HepG2 (cell line): ENCODE measurements around the gene MXRA8. TPM values are rescaled to one million over a fixed set of nuclear protein-coding genes. Genes with fewer than 3 reads are reported as not detected.

ENCODE experiments used
- ATAC-seq: fragments of 200-7000 bp; cut with Tn5 transposase; 3 replicates; pipeline ENCODE4 v1.9.1; 2020; ENCODE audit warnings: mild to moderate bottlenecking, moderate library complexity
- BruUV-seq: library from RNA; stranded (reverse); fragments of 400-500 nt; replicated peaks from 2 replicates; lab custom pipeline; 2021; lab: Mats Ljungman, UMichigan
- CTCF ChIA-PET: fragments of 300-600 bp; formaldehyde crosslinking; extraction: SDS; loops from one replicate; lab custom pipeline; 2021; ENCODE audit warnings: low total read pairs, inconsistent platforms, low intra/inter-chr PET ratio; lab: Yijun Ruan, JAX
- POLR2A ChIA-PET: fragments of 350-600 bp; sonication (Branson Sonifier 250); formaldehyde crosslinking; loops from one replicate; lab custom pipeline; 2020; ENCODE audit warnings: antibody characterized with exemption, inconsistent platforms; lab: Yijun Ruan, JAX
- DNase-seq: peaks from one replicate; pipeline ENCODE4 v3.0.0-alpha.2; 2015; ENCODE audit warnings: low spot score
- FAIRE-seq: peaks from 3 replicates; lab custom pipeline; 2011; peaks lifted over from hg19 to GRCh38; lab: Jason Lieb, UNC
- H2AFZ ChIP-seq: one replicate; pipeline ENCODE4 v1.6.1; 2011; ENCODE audit warnings: low read length, inconsistent platforms
- H3K27ac ChIP-seq: fragments of 300-600 bp; 3 replicates; pipeline ENCODE4 v1.8.0; 2011; ENCODE audit warnings: mixed run types, mild to moderate bottlenecking, mixed read lengths, low read length, inconsistent platforms; ENCODE audit not compliant: insufficient read depth; ENCODE audit errors: extremely low read length
- H3K27me3 ChIP-seq, 2 experiments: fragments of 200-600 bp in 1 of 2; 2 replicates in 1 of 2; 3 replicates in 1 of 2; pipeline versions ENCODE4 v1.6.0 to v1.8.0; 2011; ENCODE audit warnings: low read length in 2 of 2, mild to moderate bottlenecking in 2 of 2, moderate library complexity in 2 of 2, inconsistent platforms in 1 of 2; ENCODE audit not compliant: insufficient read depth in 2 of 2, control insufficient read depth in 1 of 2
- H3K36me3 ChIP-seq, 2 experiments: fragments of 200-600 bp in 1 of 2; replicated peaks in 1 of 2; 2 replicates in 1 of 2; 3 replicates in 1 of 2; pipeline versions ENCODE4 v1.5.1 to v1.8.0; 2011; ENCODE audit warnings: low read length in 2 of 2, inconsistent platforms in 1 of 2; ENCODE audit not compliant: insufficient read depth in 2 of 2, control insufficient read depth in 1 of 2
- H3K4me1 ChIP-seq: 2 replicates; pipeline ENCODE4 v1.5.1; 2012; ENCODE audit warnings: low read length, inconsistent platforms; ENCODE audit not compliant: insufficient read depth
- H3K4me2 ChIP-seq: 2 replicates; pipeline ENCODE4 v1.6.0; 2011; ENCODE audit warnings: low read depth, low read length, inconsistent platforms
- H3K4me3 ChIP-seq, 3 experiments: fragments of 200-600 bp in 1 of 3; sonication (generic), shearing (Covaris generic) in 1 of 3; replicated peaks in 1 of 3; 2 replicates each; pipeline ENCODE4 v1.5.1; 2011 to 2016; ENCODE audit warnings: low read length in 3 of 3, inconsistent platforms in 2 of 3, low read depth in 2 of 3, mild to moderate bottlenecking in 2 of 3, control low read depth in 1 of 3, mixed read lengths in 1 of 3; ENCODE audit not compliant: insufficient read depth in 1 of 3
- H3K79me2 ChIP-seq: one replicate; pipeline ENCODE4 v1.6.1; 2011; ENCODE audit warnings: low read length, inconsistent platforms; ENCODE audit not compliant: insufficient read depth
- H3K9ac ChIP-seq: 2 replicates; pipeline ENCODE4 v1.6.0; 2011; ENCODE audit warnings: mild to moderate bottlenecking, low read depth, low read length, inconsistent platforms; ENCODE audit not compliant: insufficient read depth
- H3K9me3 ChIP-seq: 2 replicates; pipeline ENCODE4 v1.5.1; 2012; ENCODE audit warnings: mild to moderate bottlenecking, low read length
- H4K20me1 ChIP-seq: 2 replicates; pipeline ENCODE4 v1.6.0; 2011; ENCODE audit warnings: inconsistent platforms, mild to moderate bottlenecking, low read length, moderate library complexity; ENCODE audit not compliant: insufficient read depth
- KLF12 ChIP-seq: sonication (generic); formaldehyde crosslinking; IDR thresholded peaks from 2 replicates; pipeline ENCODE4 v1.4.0; 2020; ENCODE audit warnings: missing genetic modification reagents, borderline replicate concordance
- MTF1 ChIP-seq: sonication (generic); formaldehyde crosslinking; IDR thresholded peaks from 2 replicates; pipeline ENCODE4 v1.5.0; 2020; ENCODE audit warnings: missing genetic modification reagents
- NR2F2 ChIP-seq: IDR thresholded peaks from 2 replicates; pipeline ENCODE4 v1.6.1; 2012; ENCODE audit warnings: low read depth, inconsistent platforms, borderline replicate concordance
- RBFOX2 ChIP-seq: fragments of 200-400 bp; formaldehyde crosslinking; IDR thresholded peaks from 2 replicates; pipeline ENCODE4 v1.6.1; 2017; ENCODE audit warnings: low read depth, mild to moderate bottlenecking, low read length
- ZBTB10 ChIP-seq: sonication (generic); formaldehyde crosslinking; IDR thresholded peaks from 2 replicates; pipeline ENCODE4 v1.4.0; 2020; ENCODE audit warnings: missing genetic modification reagents, borderline replicate concordance
- ZNF143 ChIP-seq: sonication (generic); formaldehyde crosslinking; IDR thresholded peaks from 2 replicates; pipeline ENCODE4 v1.4.0; 2020; ENCODE audit warnings: missing genetic modification reagents
- ZNF160 ChIP-seq: sonication (generic); formaldehyde crosslinking; IDR thresholded peaks from 2 replicates; pipeline ENCODE4 v1.8.0; 2022; ENCODE audit warnings: mild to moderate bottlenecking, inconsistent platforms, missing genetic modification reagents
- ZNF180 ChIP-seq: sonication (generic); formaldehyde crosslinking; IDR thresholded peaks from 2 replicates; pipeline ENCODE4 v1.4.0; 2020; ENCODE audit warnings: low read depth, missing genetic modification reagents, borderline replicate concordance
- ZNF263 ChIP-seq: sonication (generic); formaldehyde crosslinking; IDR thresholded peaks from 2 replicates; pipeline ENCODE4 v1.4.0; 2020; ENCODE audit warnings: missing genetic modification reagents
- ZNF33A ChIP-seq: sonication (generic); formaldehyde crosslinking; IDR thresholded peaks from 2 replicates; pipeline ENCODE4 v1.5.1; 2020; ENCODE audit warnings: missing genetic modification reagents, mild to moderate bottlenecking, moderate library complexity, borderline replicate concordance
- ZNF660 ChIP-seq: sonication (generic); formaldehyde crosslinking; IDR thresholded peaks from 2 replicates; pipeline ENCODE4 v1.5.1; 2020; ENCODE audit warnings: mild to moderate bottlenecking, low read depth, missing genetic modification reagents, borderline replicate concordance
- ZNF816 ChIP-seq: sonication (generic); formaldehyde crosslinking; IDR thresholded peaks from 2 replicates; pipeline ENCODE4 v1.8.0; 2022; ENCODE audit warnings: missing genetic modification reagents, mild to moderate bottlenecking, borderline replicate concordance
- ZNF841 ChIP-seq: sonication (generic); formaldehyde crosslinking; IDR thresholded peaks from 2 replicates; pipeline ENCODE4 v1.8.1; 2023; ENCODE audit warnings: missing genetic modification reagents, borderline replicate concordance
- WGBS: methylation state at CpG from one replicate; pipeline ENCODE4 v1.1.6; 2017; ENCODE audit warnings: low lambda C conversion rate; 5-methylcytosine and 5-hydroxymethylcytosine counted together
- in situ Hi-C: cut with HindIII; loops from 2 replicates; pipeline ENCODE4 v1.10.0; 2017; ENCODE audit warnings: low pct_unique_long_range_greater_than_20kb; ENCODE audit not compliant: extremely low pct_ligation_motif_present
- intact Hi-C: fragments of 100-400 bp; cut with micrococcal nuclease; formaldehyde crosslinking; loops from one replicate; pipeline ENCODE4 v1.10.0; 2022; ENCODE audit not compliant: unreplicated experiment
- polyA plus RNA-seq, 8 experiments: library from polyadenylated mRNA; depleted of rRNA in 3 of 8; stranded (reverse) in 7 of 8; unstranded in 1 of 8; fragments of >200 nt; fragmentation: Illumina TruSeq in 4 of 8; extraction: Trizol in 4 of 8; gene quantifications; 2 replicates each; pipeline versions ENCODE4 v1.2.1 to v1.2.3, GENCODE V29; 2011 to 2016; ENCODE audit warnings: low read depth in 4 of 8, missing spikeins in 1 of 8, mixed read lengths in 1 of 8; ENCODE audit not compliant: insufficient read depth in 1 of 8
- total RNA-seq, 5 experiments: library from RNA; depleted of rRNA; stranded (reverse); fragments of >200 nt; fragmentation: Illumina TruSeq; extraction: Trizol; gene quantifications; 2 replicates each; pipeline ENCODE4 v1.2.3, GENCODE V29; 2016; ENCODE audit warnings: low read depth in 1 of 5
- TF ChIP-seq, protein P1 (sequence below): sonication (generic); formaldehyde crosslinking; IDR thresholded peaks from 2 replicates; pipeline ENCODE4 v1.9.0; 2021; ENCODE audit warnings: missing genetic modification reagents, mild to moderate bottlenecking, borderline replicate concordance
- TF ChIP-seq, protein P2 (sequence below): sonication (generic); formaldehyde crosslinking; IDR thresholded peaks from 2 replicates; pipeline ENCODE4 v1.4.0; 2020; ENCODE audit warnings: missing genetic modification reagents

The MXRA8 gene
- total and polyA plus RNA-seq, 2 of the 13 experiments (the other 11 are each of a cell fraction or from before 2014, with no cell fraction given), result 19.8 to 44.8 TPM

DNA sequence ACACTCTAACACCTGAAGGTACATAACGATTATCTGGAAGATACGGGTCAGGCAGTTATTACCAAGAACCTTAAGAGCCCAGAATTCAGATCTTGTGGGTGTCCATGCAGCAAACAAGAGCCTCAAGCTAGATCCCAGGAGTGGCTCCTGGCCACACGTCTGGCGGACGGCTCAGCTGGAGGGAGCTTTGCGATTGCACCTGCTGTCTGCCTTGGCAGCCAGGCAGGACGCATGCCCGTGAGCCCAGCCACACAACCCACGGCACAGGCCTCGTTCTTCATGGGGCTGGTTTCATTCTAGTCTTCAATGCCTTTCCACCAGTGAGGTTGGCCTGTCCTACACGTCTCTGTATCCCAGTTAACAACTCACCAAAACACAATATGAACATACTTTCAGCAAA, 35.1 kb upstream of the MXRA8 start:
- POLR2A ChIA-PET, result no interaction called here
- ATAC-seq (no peak), DNase-seq (no peak)
- intact Hi-C loops, result no loop called here
- BruUV-seq, result no TSS peak
- Histone ChIP-seq H3K27ac (no peak overlapping the region), H2AFZ (no peak overlapping the region)
- TF ChIP-seq ZNF263 (CRISPR knock-in tag), result no peak
- 0 out of 2 replicates have a peak, but pooled peaks have one; percentile 21 for TF ChIP-seq RBFOX2
- no peak for TF ChIP-seq ZNF33A
- TF ChIP-seq ZNF660 (CRISPR knock-in tag), result no peak
- TF ChIP-seq, all 625 proteins: peak for 1
- no peaks in the 10 kb centered on the region for H3K9me3 ChIP-seq
- H3K79me2 ChIP-seq, result peaks cover 30% of the 10 kb centered on the region
- H4K20me1 ChIP-seq, result peaks cover 3% of the 10 kb centered on the region; the same call in 1 of the 2 replicates
- no peak overlapping the region for H3K4me3 ChIP-seq
- H3K4me2 ChIP-seq, result no peak overlapping the region
- CTCF ChIA-PET, result no interaction called here
- H3K4me1 ChIP-seq, result peaks cover 16% of the 10 kb centered on the region
- no peak for FAIRE-seq
- H3K36me3 ChIP-seq, result peaks cover 36 to 83% of the 10 kb centered on the region in 2 experiments
- H3K27me3 ChIP-seq, result no peaks in the 10 kb centered on the region
- in situ Hi-C loops, result no loop called here
- H3K9ac ChIP-seq, result no peak overlapping the region
- 98% methylated on average over 7 of the region's 11 CpGs for WGBS

GRCh38 chr1:1393014-1393413, 34.7 kb upstream of the MXRA8 start:
- H3K4me2 ChIP-seq, result no peak overlapping the region
- peaks cover 36 to 86% of the 10 kb centered on the region in 2 experiments for H3K36me3 ChIP-seq
- BruUV-seq, result no TSS peak
- no peak overlapping the region for H3K27ac ChIP-seq
- no peak overlapping the region for H2AFZ ChIP-seq
- H4K20me1 ChIP-seq, result peaks cover 2% of the 10 kb centered on the region; the same call in 1 of the 2 replicates
- H3K79me2 ChIP-seq, result peaks cover 26% of the 10 kb centered on the region
- H3K9ac ChIP-seq, result no peak overlapping the region
- CTCF ChIA-PET, result no interaction called here
- no peaks in the 10 kb centered on the region for H3K27me3 ChIP-seq
- FAIRE-seq (no peak), DNase-seq (no peak), ATAC-seq (no peak)
- peaks cover 13% of the 10 kb centered on the region for H3K4me1 ChIP-seq
- WGBS, result 100% methylated on average over 3 of the region's 4 CpGs
- no peak overlapping the region for H3K4me3 ChIP-seq
- POLR2A ChIA-PET, result no interaction called here
- H3K9me3 ChIP-seq, result no peaks in the 10 kb centered on the region
- intact Hi-C loops (no loop called here), in situ Hi-C loops (no loop called here)
- TF ChIP-seq ZNF180 (CRISPR knock-in tag), result no peak
- TF ChIP-seq ZBTB10 (CRISPR knock-in tag), result no peak
- TF ChIP-seq ZNF841 (CRISPR knock-in tag), result no peak
- no peak for TF ChIP-seq ZNF160 (CRISPR knock-in tag)
- TF ChIP-seq KLF12 (CRISPR knock-in tag), result no peak
- TF ChIP-seq, protein P1, sequence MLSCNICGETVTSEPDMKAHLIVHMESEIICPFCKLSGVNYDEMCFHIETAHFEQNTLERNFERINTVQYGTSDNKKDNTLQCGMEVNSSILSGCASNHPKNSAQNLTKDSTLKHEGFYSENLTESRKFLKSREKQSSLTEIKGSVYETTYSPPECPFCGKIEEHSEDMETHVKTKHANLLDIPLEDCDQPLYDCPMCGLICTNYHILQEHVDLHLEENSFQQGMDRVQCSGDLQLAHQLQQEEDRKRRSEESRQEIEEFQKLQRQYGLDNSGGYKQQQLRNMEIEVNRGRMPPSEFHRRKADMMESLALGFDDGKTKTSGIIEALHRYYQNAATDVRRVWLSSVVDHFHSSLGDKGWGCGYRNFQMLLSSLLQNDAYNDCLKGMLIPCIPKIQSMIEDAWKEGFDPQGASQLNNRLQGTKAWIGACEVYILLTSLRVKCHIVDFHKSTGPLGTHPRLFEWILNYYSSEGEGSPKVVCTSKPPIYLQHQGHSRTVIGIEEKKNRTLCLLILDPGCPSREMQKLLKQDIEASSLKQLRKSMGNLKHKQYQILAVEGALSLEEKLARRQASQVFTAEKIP (CRISPR knock-in tag), result no peak
- no peak for TF ChIP-seq ZNF143 (CRISPR knock-in tag)
- TF ChIP-seq ZNF816 (CRISPR knock-in tag), result no peak
- TF ChIP-seq, protein P2, sequence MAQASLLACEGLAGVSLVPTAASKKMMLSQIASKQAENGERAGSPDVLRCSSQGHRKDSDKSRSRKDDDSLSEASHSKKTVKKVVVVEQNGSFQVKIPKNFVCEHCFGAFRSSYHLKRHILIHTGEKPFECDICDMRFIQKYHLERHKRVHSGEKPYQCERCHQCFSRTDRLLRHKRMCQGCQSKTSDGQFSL (CRISPR knock-in tag), result no peak
- no peak for TF ChIP-seq NR2F2
- TF ChIP-seq MTF1, result no peak
